Progenitor cell of endocrine pancreas (in vitro differentiated cells): Measurements from ENCODE around the gene CTSH. TPM values are rescaled to one million over a fixed set of nuclear protein-coding genes. Genes with fewer than 3 reads are reported as not detected.
"Not testable (repeated sequence)": the region's sequence is repeated elsewhere in the genome, so short reads cannot be mapped to it uniquely, and the experiment has no call there.

Experiments used
- DNase-seq: peaks from one replicate; pipeline ENCODE4 v3.0.0; 2021; ENCODE audit warnings: low spot score; ENCODE audit not compliant: unreplicated experiment
- H3K27ac Mint-ChIP-seq: 2 replicates; pipeline ENCODE4 v1.8.0; 2021; ENCODE audit warnings: mild to moderate bottlenecking, moderate library complexity, mixed read lengths
- H3K27me3 Mint-ChIP-seq: 2 replicates; pipeline ENCODE4 v1.8.0; 2021; ENCODE audit warnings: mixed read lengths
- H3K36me3 Mint-ChIP-seq: 2 replicates; pipeline ENCODE4 v1.8.0; 2022; ENCODE audit warnings: mixed read lengths; ENCODE audit not compliant: insufficient read depth
- H3K4me1 Mint-ChIP-seq: 2 replicates; pipeline ENCODE4 v1.8.0; 2021; ENCODE audit warnings: low read depth, mixed read lengths
- H3K4me3 Mint-ChIP-seq: 2 replicates; pipeline ENCODE4 v1.8.0; 2021; ENCODE audit warnings: low read depth, mild to moderate bottlenecking, moderate library complexity, mixed read lengths
- H3K9me3 Mint-ChIP-seq: 2 replicates; pipeline ENCODE4 v1.8.0; 2021; ENCODE audit warnings: low read depth, mixed read lengths
- total RNA-seq: library from RNA; stranded (reverse); gene quantifications from 2 replicates; pipeline ENCODE4 v1.2.1, GENCODE V29; 2021
- TF ChIP-seq, protein P1 (sequence below): fragments of 200-600 bp; sonication (generic); IDR thresholded peaks from one replicate; pipeline ENCODE4 v1.5.0; 2021; ENCODE audit warnings: antibody characterized with exemption, mild to moderate bottlenecking; ENCODE audit not compliant: unreplicated experiment

Gene CTSH
- total RNA-seq, 1 donor from 2014 or later, result 56.4 TPM

- Mint-ChIP-seq H3K4me3 (no peak overlapping the region), H3K27ac (peak overlapping the region; percentile 56), H3K36me3 (peaks cover 9% of the 10 kb centered on the region), H3K27me3 (no peaks in the 10 kb centered on the region), H3K9me3 (no peaks in the 10 kb centered on the region), H3K4me1 (no peaks in the 10 kb centered on the region)
- TF ChIP-seq, protein P1, sequence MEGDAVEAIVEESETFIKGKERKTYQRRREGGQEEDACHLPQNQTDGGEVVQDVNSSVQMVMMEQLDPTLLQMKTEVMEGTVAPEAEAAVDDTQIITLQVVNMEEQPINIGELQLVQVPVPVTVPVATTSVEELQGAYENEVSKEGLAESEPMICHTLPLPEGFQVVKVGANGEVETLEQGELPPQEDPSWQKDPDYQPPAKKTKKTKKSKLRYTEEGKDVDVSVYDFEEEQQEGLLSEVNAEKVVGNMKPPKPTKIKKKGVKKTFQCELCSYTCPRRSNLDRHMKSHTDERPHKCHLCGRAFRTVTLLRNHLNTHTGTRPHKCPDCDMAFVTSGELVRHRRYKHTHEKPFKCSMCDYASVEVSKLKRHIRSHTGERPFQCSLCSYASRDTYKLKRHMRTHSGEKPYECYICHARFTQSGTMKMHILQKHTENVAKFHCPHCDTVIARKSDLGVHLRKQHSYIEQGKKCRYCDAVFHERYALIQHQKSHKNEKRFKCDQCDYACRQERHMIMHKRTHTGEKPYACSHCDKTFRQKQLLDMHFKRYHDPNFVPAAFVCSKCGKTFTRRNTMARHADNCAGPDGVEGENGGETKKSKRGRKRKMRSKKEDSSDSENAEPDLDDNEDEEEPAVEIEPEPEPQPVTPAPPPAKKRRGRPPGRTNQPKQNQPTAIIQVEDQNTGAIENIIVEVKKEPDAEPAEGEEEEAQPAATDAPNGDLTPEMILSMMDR, result no peak
- DNase-seq, result no peak
Observed at GRCh38 chr15:78928616-78929093, 16.2 kb downstream of the CTSH start.

DNA sequence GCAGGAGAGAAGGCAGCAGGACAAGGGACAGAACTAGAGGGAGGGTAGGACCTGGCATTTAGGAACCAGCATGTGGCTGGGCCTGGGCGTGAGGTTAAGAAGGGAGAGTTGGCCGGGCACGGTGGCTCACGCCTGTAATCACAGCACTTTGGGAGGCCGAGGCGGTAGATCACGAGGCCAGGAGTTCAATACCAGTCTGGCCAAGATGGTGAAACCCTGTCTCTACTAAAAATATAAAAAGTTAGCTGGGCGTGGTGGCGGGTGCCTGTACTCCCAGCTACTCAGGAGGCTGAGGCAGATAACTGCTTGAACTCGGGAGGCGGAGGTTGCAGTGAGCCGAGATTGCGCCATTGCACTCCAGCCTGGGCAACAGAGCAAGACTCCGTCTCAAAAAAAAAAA, 16.7 kb downstream of the CTSH start:
- DNase-seq, H3K9me3 Mint-ChIP-seq, H3K4me3 Mint-ChIP-seq, H3K4me1 Mint-ChIP-seq, H3K27me3 Mint-ChIP-seq, H3K27ac Mint-ChIP-seq: not testable (repeated sequence)
- H3K36me3 Mint-ChIP-seq, result peaks cover 11% of the 10 kb centered on the region

DNA sequence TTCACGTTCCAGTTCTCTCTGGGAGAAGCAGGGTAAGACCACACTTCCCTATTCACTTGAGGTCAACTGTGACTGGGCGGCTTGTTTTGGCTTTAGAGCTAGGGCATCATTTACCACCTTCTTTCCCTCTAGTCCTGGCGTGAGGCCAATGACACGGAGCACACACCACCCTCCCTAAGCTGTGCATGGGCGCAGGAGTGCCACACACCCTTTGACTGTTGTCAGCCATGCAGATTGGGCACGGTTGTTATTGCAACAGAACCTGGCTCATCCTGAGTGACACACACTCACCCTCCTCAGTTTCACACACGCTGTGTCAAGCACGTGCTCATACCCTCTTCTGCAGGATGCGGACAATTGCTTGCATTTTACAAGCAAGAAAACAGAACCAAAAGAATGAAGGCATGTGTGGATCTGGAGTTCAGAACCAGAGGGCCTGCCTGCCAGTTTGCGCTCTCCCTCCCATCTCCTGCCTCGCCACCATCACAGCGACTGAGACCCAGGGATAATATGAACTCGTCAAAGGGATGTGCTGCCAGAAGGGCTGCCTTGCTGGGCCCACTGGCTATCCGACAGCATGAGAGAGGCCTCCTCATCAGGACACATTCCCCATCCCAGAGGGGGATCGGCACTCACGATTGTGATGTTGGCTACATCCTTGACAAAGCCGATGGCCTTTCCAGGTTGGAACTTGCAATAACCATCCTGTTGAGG, 17.6 kb downstream of the CTSH start:
- H3K27me3 Mint-ChIP-seq, result no peaks in the 10 kb centered on the region
- H3K27ac Mint-ChIP-seq, result no peak overlapping the region
- H3K9me3 Mint-ChIP-seq, result no peaks in the 10 kb centered on the region
- no peak overlapping the region for H3K4me3 Mint-ChIP-seq
- TF ChIP-seq, protein P1, result no peak
- DNase-seq, result no peak
- H3K4me1 Mint-ChIP-seq, result no peaks in the 10 kb centered on the region
- H3K36me3 Mint-ChIP-seq, result peaks cover 13% of the 10 kb centered on the region

- no peak for DNase-seq
- no peaks in the 10 kb centered on the region for H3K9me3 Mint-ChIP-seq
- H3K4me1 Mint-ChIP-seq, result no peaks in the 10 kb centered on the region
- TF ChIP-seq, protein P1, result no peak
- H3K36me3 Mint-ChIP-seq, result peaks cover 15% of the 10 kb centered on the region
- no peaks in the 10 kb centered on the region for H3K27me3 Mint-ChIP-seq
- no peak overlapping the region for H3K4me3 Mint-ChIP-seq
- H3K27ac Mint-ChIP-seq, result no peak overlapping the region
Observed at GRCh38 chr15:78925956-78926743, 18.7 kb downstream of the CTSH start.

DNA sequence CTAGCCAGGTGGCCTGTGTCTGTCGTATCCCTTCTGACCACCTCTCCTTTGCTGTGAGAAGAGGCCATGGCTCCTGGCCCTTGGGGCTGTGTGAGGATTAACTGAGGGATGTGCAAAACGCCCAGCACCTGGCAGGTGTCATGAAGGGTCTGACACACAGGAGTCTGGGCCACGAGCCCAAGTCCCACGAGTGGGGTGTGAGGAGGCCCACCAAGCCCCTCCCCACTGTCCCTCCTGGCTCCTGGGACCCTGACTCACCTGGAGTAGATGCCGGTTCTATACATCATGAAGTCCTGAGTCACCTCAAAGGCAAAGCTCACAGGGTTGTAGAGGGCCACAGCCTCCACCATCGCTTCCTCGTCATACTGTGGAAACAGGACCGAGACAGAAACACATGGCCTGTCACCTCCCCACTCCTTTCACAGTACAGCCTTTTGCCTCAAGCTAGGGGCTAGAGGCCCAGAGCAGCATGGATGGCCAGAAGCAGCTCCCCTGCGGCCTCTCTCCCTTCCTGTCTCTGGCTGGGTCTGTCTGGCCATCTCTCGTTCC, 19.7 kb downstream of the CTSH start:
- no peak for DNase-seq
- peaks cover 17% of the 10 kb centered on the region for H3K36me3 Mint-ChIP-seq
- H3K27me3 Mint-ChIP-seq, result no peaks in the 10 kb centered on the region
- H3K9me3 Mint-ChIP-seq, result no peaks in the 10 kb centered on the region
- H3K4me1 Mint-ChIP-seq, result no peaks in the 10 kb centered on the region
- TF ChIP-seq, protein P1, result no peak
- no peak overlapping the region for H3K4me3 Mint-ChIP-seq
- peak overlapping the region; percentile 69 for H3K27ac Mint-ChIP-seq
